ENCODE measurements around the gene PIGU.
"Not testable (repeated sequence)": the region's sequence is repeated elsewhere in the genome, so short reads cannot be mapped to it uniquely, and the experiment has no call there.

Gene PIGU

GRCh38 chr20:34529742-34530141 is 147.2 kb downstream of the PIGU start:
- no peak for DNase-seq

GRCh38 chr20:34528921-34529297 is 148.0 kb downstream of the PIGU start:
- no peak for DNase-seq

- DNase-seq, result no peak
Observed at GRCh38 chr20:34527016-34527415, 149.9 kb downstream of the PIGU start.

- no peak for DNase-seq
Observed at GRCh38 chr20:34526466-34526865, 150.4 kb downstream of the PIGU start.

GRCh38 chr20:34525709-34526416 is 151.0 kb downstream of the PIGU start:
- DNase-seq, result no peak

GRCh38 chr20:34525342-34525708 is 151.6 kb downstream of the PIGU start:
- no peak for DNase-seq

GRCh38 chr20:34524426-34524825 is 152.5 kb downstream of the PIGU start:
- no peak for DNase-seq

GRCh38 chr20:34522969-34523871 is 153.7 kb downstream of the PIGU start:
- no peak for DNase-seq

- not testable (repeated sequence) for DNase-seq
Observed at GRCh38 chr20:34519841-34520240, 157.1 kb downstream of the PIGU start.

- DNase-seq, result not testable (repeated sequence)
Observed at GRCh38 chr20:34518863-34519262, 158.0 kb downstream of the PIGU start.

GRCh38 chr20:34517114-34517505 is 159.8 kb downstream of the PIGU start:
- DNase-seq, result no peak

GRCh38 chr20:34516247-34517113 is 160.4 kb downstream of the PIGU start, which contains the start of gene DYNLRB1:
DYNLRB1 (plus strand) TSS chr20:34516422; CDS start chr20:34516459, 37 bp downstream.
- peak; percentile 94 for DNase-seq

- peak; percentile 46 for DNase-seq
Observed at GRCh38 chr20:34515484-34516246, 161.2 kb downstream of the PIGU start.

GRCh38 chr20:34514897-34515483 is 161.9 kb downstream of the PIGU start:
- no peak for DNase-seq

- not testable (repeated sequence) for DNase-seq
Observed at GRCh38 chr20:34514034-34514433, 162.9 kb downstream of the PIGU start.

GRCh38 chr20:34512955-34513419 is 163.9 kb downstream of the PIGU start:
- no peak for DNase-seq

- DNase-seq, result no peak
Observed at GRCh38 chr20:34512266-34512954, 164.5 kb downstream of the PIGU start.

GRCh38 chr20:34511891-34512265 is 165.0 kb downstream of the PIGU start:
- DNase-seq, result no peak

GRCh38 chr20:34510575-34510974 is 166.3 kb downstream of the PIGU start:
- no peak for DNase-seq
